ENCODE measurements around the gene B3GALT5. TPM values are rescaled to one million over a fixed set of nuclear protein-coding genes. Genes with fewer than 3 reads are reported as not detected.

B3GALT5 gene
- total RNA-seq, 4 donors from 2014 or later = 0.13 to 1.3 (median 0.77) TPM

DNA sequence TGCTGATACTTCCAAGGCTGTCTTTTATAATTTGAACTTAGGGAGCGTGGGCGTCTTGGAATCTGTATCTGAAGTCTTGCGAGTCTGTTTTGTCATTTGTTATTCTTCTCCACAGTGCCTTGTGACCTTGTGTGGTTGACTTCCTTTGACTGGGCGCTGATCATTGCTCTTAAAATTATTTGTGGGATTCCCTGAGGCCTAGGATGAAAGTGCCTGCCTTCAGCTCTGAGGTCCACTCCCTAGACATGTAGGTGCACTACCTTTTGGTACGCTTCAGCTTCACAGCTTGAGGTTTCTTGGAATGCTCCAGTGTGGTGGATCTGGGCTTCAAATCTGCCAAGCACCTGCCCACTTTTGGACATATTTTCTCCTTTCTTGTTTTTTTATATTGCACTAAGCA is 82.0 kb downstream of the B3GALT5 start:
- H3K27me3 ChIP-seq = no peaks in the 10 kb centered on the region
- H3K4me1 ChIP-seq = no peaks in the 10 kb centered on the region
- no peaks in the 10 kb centered on the region for H3K36me3 ChIP-seq
- no peak for ATAC-seq
- no peaks in the 10 kb centered on the region for H3K9me3 ChIP-seq
- H3K4me3 ChIP-seq = no peak overlapping the region
- H3K27ac ChIP-seq = no peak overlapping the region
- TF ChIP-seq POLR2A (IDR thresholded peaks at IDR 0.05) = no peak
- TF ChIP-seq CTCF (IDR thresholded peaks at IDR 0.05) = no peak
- no peak for TF ChIP-seq POLR2AphosphoS5 (IDR thresholded peaks at IDR 0.05)
- no peak for TF ChIP-seq EP300 (IDR thresholded peaks at IDR 0.05)
- WGBS, 2 donors (ENCODE audit: low coverage in 1 of 2) = 84 to 91% methylated on average over 5 of the region's 5 CpGs

- Histone ChIP-seq H3K27ac (no peak overlapping the region), H3K36me3 (no peaks in the 10 kb centered on the region), H3K9me3 (no peaks in the 10 kb centered on the region), H3K4me3 (no peak overlapping the region), H3K4me1 (no peaks in the 10 kb centered on the region), H3K27me3 (no peaks in the 10 kb centered on the region)
- TF ChIP-seq POLR2A (IDR thresholded peaks at IDR 0.05) (no peak), EP300 (IDR thresholded peaks at IDR 0.05) (no peak), CTCF (IDR thresholded peaks at IDR 0.05) (no peak), POLR2AphosphoS5 (IDR thresholded peaks at IDR 0.05) (no peak)
- 87 to 92% methylated on average over 6 to 7 of the region's 7 CpGs for WGBS, 2 donors (ENCODE audit: low coverage in 1 of 2)
- no peak for ATAC-seq
These were observed 83.5 kb downstream of the B3GALT5 start for GRCh38 chr21:39696196-39696595.

- Histone ChIP-seq H3K4me1 (no peaks in the 10 kb centered on the region), H3K9me3 (no peaks in the 10 kb centered on the region), H3K27ac (no peak overlapping the region), H3K27me3 (no peaks in the 10 kb centered on the region), H3K36me3 (no peaks in the 10 kb centered on the region), H3K4me3 (no peak overlapping the region)
- TF ChIP-seq EP300 (IDR thresholded peaks at IDR 0.05) (no peak), POLR2AphosphoS5 (IDR thresholded peaks at IDR 0.05) (no peak), POLR2A (IDR thresholded peaks at IDR 0.05) (no peak), CTCF (IDR thresholded peaks at IDR 0.05) (no peak)
- ATAC-seq = no peak
- 58% methylated on average over 2 of the region's 4 CpGs; no CpG with 5 or more reads in 1 of the 2 donors for WGBS, 2 donors (ENCODE audit: low coverage in 1 of 2)
These were observed 83.9 kb downstream of the B3GALT5 start for GRCh38 chr21:39696618-39697017.

DNA sequence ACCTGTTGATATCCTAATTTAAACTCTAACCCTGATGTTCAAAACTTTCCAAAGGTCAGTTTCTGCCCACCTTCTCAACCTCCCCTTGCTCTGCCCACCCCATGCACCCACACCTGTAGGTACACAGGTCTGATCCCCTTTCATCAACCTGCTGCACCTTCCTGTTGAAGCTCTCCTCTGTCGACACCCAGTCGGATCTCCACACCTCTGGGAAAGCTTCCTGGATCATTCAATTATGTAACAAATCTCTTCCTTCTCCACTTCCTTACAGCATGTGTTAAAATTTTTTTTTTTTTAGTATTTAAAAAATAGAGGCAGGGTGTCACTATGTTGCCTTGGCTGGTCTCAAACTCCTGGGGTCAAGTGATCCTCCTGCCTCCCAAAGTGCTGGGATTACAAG is 87.6 kb downstream of the B3GALT5 start:
- no peak overlapping the region for H3K4me3 ChIP-seq
- peaks cover 4% of the 10 kb centered on the region for H3K27me3 ChIP-seq
- H3K27ac ChIP-seq = no peak overlapping the region
- H3K4me1 ChIP-seq = no peaks in the 10 kb centered on the region
- TF ChIP-seq POLR2A (IDR thresholded peaks at IDR 0.05) (no peak), POLR2AphosphoS5 (IDR thresholded peaks at IDR 0.05) (no peak), EP300 (IDR thresholded peaks at IDR 0.05) (no peak), CTCF (IDR thresholded peaks at IDR 0.05) (no peak)
- H3K9me3 ChIP-seq = peaks cover 0 to 16% (median 0%) of the 10 kb centered on the region in 3 donors
- ATAC-seq = no peak
- H3K36me3 ChIP-seq = no peaks in the 10 kb centered on the region
- 64 to 81% methylated on average over 2 of the region's 2 CpGs for whole genome bisulfite sequencing, 2 donors (ENCODE audit: low coverage in 1 of 2)

DNA sequence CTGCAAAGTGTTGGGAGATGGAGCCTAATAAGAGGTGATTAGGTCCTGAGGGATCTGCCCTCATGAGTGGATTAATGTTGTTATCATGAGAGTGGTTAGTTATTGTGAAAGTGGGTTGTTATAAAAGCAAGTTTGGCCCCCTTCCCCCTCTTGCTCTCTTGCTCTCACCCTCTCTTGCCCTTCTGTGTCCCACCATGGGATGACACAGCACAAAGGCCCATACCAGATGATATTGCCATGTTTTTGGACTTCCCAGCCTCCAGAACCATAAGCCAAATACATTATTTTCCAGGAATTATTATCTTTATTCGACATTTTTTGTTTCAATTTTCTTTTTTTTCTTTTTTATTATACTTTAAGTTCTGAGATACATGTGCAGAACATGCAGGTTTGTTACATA is 90.8 kb downstream of the B3GALT5 start:
- H3K27ac ChIP-seq = no peak overlapping the region
- no peak for ATAC-seq
- TF ChIP-seq POLR2AphosphoS5 (IDR thresholded peaks at IDR 0.05) (no peak), POLR2A (IDR thresholded peaks at IDR 0.05) (no peak), CTCF (IDR thresholded peaks at IDR 0.05) (no peak), EP300 (IDR thresholded peaks at IDR 0.05) (no peak)
- H3K9me3 ChIP-seq = peaks cover 0 to 16% (median 0%) of the 10 kb centered on the region in 3 donors
- no peak overlapping the region for H3K4me3 ChIP-seq
- no peaks in the 10 kb centered on the region for H3K4me1 ChIP-seq
- H3K27me3 ChIP-seq = peaks cover 9% of the 10 kb centered on the region
- no peaks in the 10 kb centered on the region for H3K36me3 ChIP-seq
- 71 to 80% methylated on average over 1 of the region's 1 CpG for WGBS, 2 donors (ENCODE audit: low coverage in 1 of 2)

All from gastroesophageal sphincter (tissue), 4 donors.